ENCODE data around the gene PIGS.

PIGS gene

GRCh38 chr17:28541439-28541838, 29.9 kb downstream of the PIGS start:
- DNase-seq (ENCODE audit: low read depth, low spot score) = no peak
- Histone ChIP-seq H3K4me1 (ENCODE audit: control insufficient read depth, insufficient read depth, low read length) (peaks cover 2% of the 10 kb centered on the region; the same call in 1 of the 2 replicates), H3K36me3 (ENCODE audit: control insufficient read depth, insufficient read depth, low read length) (no peaks in the 10 kb centered on the region), H3K9me3 (ENCODE audit: control insufficient read depth, insufficient read depth, low read length) (no peaks in the 10 kb centered on the region), H3K4me3 (ENCODE audit: low read length) (no peak overlapping the region), H3K27ac (ENCODE audit: low read length) (no peak overlapping the region), H3K27me3 (ENCODE audit: control insufficient read depth, insufficient read depth, low read length) (no peaks in the 10 kb centered on the region)
- no CpG with 5 or more reads among the region's 4 CpGs for WGBS (ENCODE audit: insufficient coverage, insufficient read length)

GRCh38 chr17:28540231-28540630, 31.1 kb downstream of the PIGS start:
- WGBS (ENCODE audit: insufficient coverage, insufficient read length) = no CpG with 5 or more reads among the region's 4 CpGs

DNA sequence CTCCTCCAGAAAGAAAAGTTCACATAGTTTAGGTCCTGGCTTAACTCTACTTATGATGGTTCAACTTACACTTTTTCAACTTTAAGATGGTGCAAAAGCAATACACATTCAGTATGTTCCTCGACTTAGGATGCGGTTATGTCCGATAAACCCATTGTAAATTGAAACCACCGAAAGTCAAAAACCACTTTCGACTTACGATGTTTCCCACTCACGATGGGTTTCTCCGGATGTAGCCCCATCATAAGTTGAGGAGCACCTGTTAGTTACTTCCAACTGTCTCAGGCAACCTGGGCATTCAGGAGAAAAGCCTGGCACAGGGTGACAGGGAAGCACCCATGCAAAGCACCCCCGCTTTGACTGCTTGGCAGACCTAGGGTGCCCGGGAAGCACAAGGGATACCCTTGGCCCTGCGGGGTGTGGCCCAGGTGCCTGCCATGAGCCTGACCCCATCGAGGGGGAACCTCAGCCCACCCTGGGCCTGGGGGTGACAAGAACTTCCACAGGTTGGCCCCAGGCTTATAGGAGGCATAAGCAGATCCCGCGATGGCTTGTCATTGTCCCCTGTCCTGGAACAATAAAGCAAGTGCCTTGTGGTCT, 32.9 kb downstream of the PIGS start:
- WGBS (ENCODE audit: insufficient coverage, insufficient read length) = no CpG with 5 or more reads among the region's 14 CpGs
- DNase-seq (ENCODE audit: low read depth, low spot score) = no peak
- no peak overlapping the region for H3K27ac ChIP-seq (ENCODE audit: low read length)
- H3K9me3 ChIP-seq (ENCODE audit: control insufficient read depth, insufficient read depth, low read length) = no peaks in the 10 kb centered on the region
- no peak overlapping the region for H3K4me3 ChIP-seq (ENCODE audit: low read length)
- no peaks in the 10 kb centered on the region for H3K27me3 ChIP-seq (ENCODE audit: control insufficient read depth, insufficient read depth, low read length)
- no peaks in the 10 kb centered on the region for H3K36me3 ChIP-seq (ENCODE audit: control insufficient read depth, insufficient read depth, low read length)
- no peaks in the 10 kb centered on the region for H3K4me1 ChIP-seq (ENCODE audit: control insufficient read depth, insufficient read depth, low read length)

More at GRCh38 chr17:28540231-28540630, 31.1 kb downstream of the PIGS start:
- Histone ChIP-seq H3K27me3 (ENCODE audit: control insufficient read depth, insufficient read depth, low read length) (no peaks in the 10 kb centered on the region), H3K4me1 (ENCODE audit: control insufficient read depth, insufficient read depth, low read length) (peaks cover 2% of the 10 kb centered on the region; the same call in 1 of the 2 replicates), H3K36me3 (ENCODE audit: control insufficient read depth, insufficient read depth, low read length) (no peaks in the 10 kb centered on the region), H3K27ac (ENCODE audit: low read length) (no peak overlapping the region), H3K4me3 (ENCODE audit: low read length) (no peak overlapping the region), H3K9me3 (ENCODE audit: control insufficient read depth, insufficient read depth, low read length) (no peaks in the 10 kb centered on the region)
- DNase-seq (ENCODE audit: low read depth, low spot score) = no peak

DNA sequence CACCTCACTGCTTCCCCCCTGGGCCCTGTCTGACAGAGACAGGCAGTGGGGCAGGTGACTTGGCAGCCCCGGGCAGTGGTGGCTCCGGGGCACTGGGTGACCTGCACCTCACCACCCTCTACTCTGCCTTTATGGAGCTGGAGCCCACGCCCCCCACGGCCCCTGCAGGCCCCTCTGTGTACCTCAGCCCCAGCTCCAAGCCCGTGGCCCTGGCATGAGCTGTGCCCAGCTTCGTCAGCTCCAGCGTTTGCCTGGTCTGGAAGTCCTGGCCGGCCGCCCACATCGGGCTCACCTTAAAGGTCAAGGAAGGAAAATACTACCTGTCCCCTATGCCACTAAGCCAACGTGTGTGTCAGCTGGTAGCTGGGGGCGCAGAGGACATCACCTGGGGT, 34.1 kb downstream of the PIGS start:
- Histone ChIP-seq H3K27ac (ENCODE audit: low read length) (no peak overlapping the region), H3K27me3 (ENCODE audit: control insufficient read depth, insufficient read depth, low read length) (no peaks in the 10 kb centered on the region), H3K36me3 (ENCODE audit: control insufficient read depth, insufficient read depth, low read length) (no peaks in the 10 kb centered on the region), H3K4me3 (ENCODE audit: low read length) (no peak overlapping the region), H3K9me3 (ENCODE audit: control insufficient read depth, insufficient read depth, low read length) (no peaks in the 10 kb centered on the region), H3K4me1 (ENCODE audit: control insufficient read depth, insufficient read depth, low read length) (no peaks in the 10 kb centered on the region)
- WGBS (ENCODE audit: insufficient coverage, insufficient read length) = no CpG with 5 or more reads among the region's 12 CpGs
- DNase-seq (ENCODE audit: low read depth, low spot score) = no peak

DNA sequence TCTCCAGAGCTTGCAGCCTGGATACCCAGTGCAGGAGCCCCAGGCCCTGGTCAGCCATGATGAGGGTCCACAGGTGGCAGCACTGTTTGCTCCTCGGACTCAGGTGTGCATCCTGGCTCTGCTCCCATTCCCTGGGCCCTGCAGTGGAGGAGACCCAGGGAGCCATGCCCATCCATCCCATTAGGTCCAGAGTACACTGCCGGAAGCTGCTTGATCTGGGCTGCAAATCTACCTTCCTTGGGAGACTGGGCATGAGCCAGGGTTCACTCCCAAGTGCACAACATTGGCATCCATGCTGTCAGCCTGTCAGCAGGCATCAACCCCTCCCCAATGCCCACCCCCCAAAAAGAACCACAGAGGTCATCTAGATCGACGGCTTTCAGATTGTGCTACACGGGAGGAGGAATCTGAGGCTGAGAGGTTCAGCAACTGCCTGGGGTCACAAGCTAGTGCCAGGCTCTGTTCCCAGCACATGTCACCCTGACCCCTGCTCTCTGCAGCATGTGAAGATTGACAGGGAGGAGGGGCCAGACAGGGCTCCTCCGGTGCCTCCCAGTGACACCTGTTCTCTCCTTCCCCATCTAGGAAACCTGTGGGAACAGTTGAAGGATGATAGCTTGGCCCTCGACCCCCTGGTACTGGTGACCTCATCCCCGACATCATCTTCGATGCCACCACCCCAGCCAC, 34.6 kb downstream of the PIGS start:
- no peaks in the 10 kb centered on the region for H3K4me1 ChIP-seq (ENCODE audit: control insufficient read depth, insufficient read depth, low read length)
- no peaks in the 10 kb centered on the region for H3K27me3 ChIP-seq (ENCODE audit: control insufficient read depth, insufficient read depth, low read length)

DNA sequence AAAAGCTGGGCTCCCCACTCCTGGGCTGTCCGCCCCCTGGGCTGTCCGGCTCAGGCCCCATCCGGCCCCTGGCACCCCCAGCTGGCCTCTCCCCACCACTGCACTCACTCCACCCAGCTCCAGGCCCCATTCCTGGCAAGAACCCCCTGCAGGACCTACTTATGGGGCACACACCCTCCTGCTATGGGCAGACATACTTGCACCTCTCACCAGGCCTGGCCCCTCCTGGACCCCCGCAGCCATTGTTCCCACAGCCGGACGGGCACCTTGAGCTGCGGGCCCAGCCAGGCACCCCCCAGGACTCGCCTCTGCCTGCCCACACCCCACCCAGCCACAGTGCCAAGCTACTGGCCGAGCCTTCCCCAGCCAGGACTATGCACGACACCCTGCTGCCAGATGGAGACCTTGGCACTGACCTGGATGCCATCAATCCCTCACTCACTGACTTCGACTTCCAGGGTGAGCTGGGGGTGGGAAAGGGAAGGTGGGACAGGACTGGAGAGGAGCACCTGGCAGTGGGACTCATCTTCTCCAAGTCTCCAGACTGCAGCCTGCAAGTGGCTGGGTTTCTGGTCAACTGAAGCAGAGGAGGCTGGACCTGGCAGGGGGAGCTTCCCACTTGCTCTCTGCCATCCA, 36.5 kb downstream of the PIGS start:
- Histone ChIP-seq H3K36me3 (ENCODE audit: control insufficient read depth, insufficient read depth, low read length) (no peaks in the 10 kb centered on the region), H3K4me3 (ENCODE audit: low read length) (no peak overlapping the region), H3K27ac (ENCODE audit: low read length) (no peak overlapping the region), H3K4me1 (ENCODE audit: control insufficient read depth, insufficient read depth, low read length) (no peaks in the 10 kb centered on the region), H3K9me3 (ENCODE audit: control insufficient read depth, insufficient read depth, low read length) (no peaks in the 10 kb centered on the region), H3K27me3 (ENCODE audit: control insufficient read depth, insufficient read depth, low read length) (no peaks in the 10 kb centered on the region)
- no peak for DNase-seq (ENCODE audit: low read depth, low spot score)
- no CpG with 5 or more reads among the region's 11 CpGs for WGBS (ENCODE audit: insufficient coverage, insufficient read length)

More for the DNA sequence above, 34.6 kb downstream of the PIGS start:
- no CpG with 5 or more reads among the region's 9 CpGs for WGBS (ENCODE audit: insufficient coverage, insufficient read length)
- Histone ChIP-seq H3K27ac (ENCODE audit: low read length) (no peak overlapping the region), H3K4me3 (ENCODE audit: low read length) (no peak overlapping the region), H3K36me3 (ENCODE audit: control insufficient read depth, insufficient read depth, low read length) (no peaks in the 10 kb centered on the region), H3K9me3 (ENCODE audit: control insufficient read depth, insufficient read depth, low read length) (no peaks in the 10 kb centered on the region)
- no peak for DNase-seq (ENCODE audit: low read depth, low spot score)

DNA sequence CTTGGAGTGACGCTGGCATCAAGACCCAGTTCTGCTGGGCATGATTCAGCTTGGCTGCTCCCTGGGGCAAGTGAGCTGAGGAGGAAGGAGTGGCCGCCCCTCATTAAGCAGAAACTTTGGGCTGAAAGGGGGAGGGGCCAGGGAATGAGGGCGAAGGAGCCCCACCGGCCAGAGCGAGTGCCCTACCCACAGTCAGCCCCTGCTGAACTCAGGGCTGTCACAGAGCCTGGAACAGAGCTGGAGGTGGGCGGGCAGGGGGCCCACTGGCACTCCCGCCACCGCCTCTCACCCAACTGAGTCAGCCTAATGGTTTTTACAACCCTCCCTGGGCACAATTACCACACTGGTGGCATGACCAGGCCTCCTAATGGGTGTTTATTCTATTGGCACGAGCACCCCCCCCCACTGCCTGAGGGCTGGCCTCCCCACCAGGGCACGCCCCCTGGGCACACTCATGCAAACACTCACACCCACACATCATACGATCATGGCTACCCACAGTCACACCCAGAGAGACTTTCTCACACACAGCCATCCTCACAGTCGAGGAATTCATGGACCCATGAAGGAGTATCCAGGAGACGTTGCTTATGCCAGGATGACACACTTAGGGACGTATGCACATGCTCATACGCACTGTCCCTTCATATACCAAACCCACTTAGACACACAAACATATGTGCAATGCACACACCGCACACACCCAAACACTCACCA, 38.1 kb downstream of the PIGS start:
- Histone ChIP-seq H3K27ac (ENCODE audit: low read length) (no peak overlapping the region), H3K36me3 (ENCODE audit: control insufficient read depth, insufficient read depth, low read length) (no peaks in the 10 kb centered on the region), H3K4me1 (ENCODE audit: control insufficient read depth, insufficient read depth, low read length) (no peaks in the 10 kb centered on the region), H3K27me3 (ENCODE audit: control insufficient read depth, insufficient read depth, low read length) (no peaks in the 10 kb centered on the region), H3K4me3 (ENCODE audit: low read length) (no peak overlapping the region), H3K9me3 (ENCODE audit: control insufficient read depth, insufficient read depth, low read length) (no peaks in the 10 kb centered on the region)
- no peak for DNase-seq (ENCODE audit: low read depth, low spot score)
- 100% methylated on average over 1 of the region's 16 CpGs for WGBS (ENCODE audit: insufficient coverage, insufficient read length)

- H3K27ac ChIP-seq (ENCODE audit: low read length) = no peak overlapping the region
- no peaks in the 10 kb centered on the region for H3K9me3 ChIP-seq (ENCODE audit: control insufficient read depth, insufficient read depth, low read length)
- no CpG with 5 or more reads among the region's 7 CpGs for WGBS (ENCODE audit: insufficient coverage, insufficient read length)
- no peak overlapping the region for H3K4me3 ChIP-seq (ENCODE audit: low read length)
- no peaks in the 10 kb centered on the region for H3K4me1 ChIP-seq (ENCODE audit: control insufficient read depth, insufficient read depth, low read length)
- no peak for DNase-seq (ENCODE audit: low read depth, low spot score)
- no peaks in the 10 kb centered on the region for H3K36me3 ChIP-seq (ENCODE audit: control insufficient read depth, insufficient read depth, low read length)
- no peaks in the 10 kb centered on the region for H3K27me3 ChIP-seq (ENCODE audit: control insufficient read depth, insufficient read depth, low read length)
Observed at GRCh38 chr17:28532050-28532960, 39.0 kb downstream of the PIGS start.

DNA sequence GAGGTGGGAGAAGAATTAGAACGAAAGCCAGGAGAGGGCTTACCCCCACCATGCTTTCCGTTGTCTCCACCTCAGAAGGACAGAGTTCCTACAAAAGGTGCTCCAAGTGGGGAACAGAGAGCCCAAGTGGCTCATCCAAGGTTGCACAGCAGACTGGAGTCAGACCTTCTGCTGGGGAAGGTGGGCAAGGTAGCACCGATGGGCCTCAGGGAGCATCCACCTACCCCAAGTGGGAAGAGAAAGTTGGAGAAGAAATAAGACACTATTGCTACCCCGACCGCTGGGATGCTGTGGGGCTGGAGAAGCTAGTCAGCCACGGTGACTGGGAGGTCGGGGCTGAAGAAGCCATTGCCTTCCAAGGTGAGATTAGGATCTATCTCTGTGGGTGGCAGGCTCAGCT, 40.4 kb downstream of the PIGS start:
- no peak for DNase-seq (ENCODE audit: low read depth, low spot score)
- Histone ChIP-seq H3K27me3 (ENCODE audit: control insufficient read depth, insufficient read depth, low read length) (no peaks in the 10 kb centered on the region), H3K4me1 (ENCODE audit: control insufficient read depth, insufficient read depth, low read length) (no peaks in the 10 kb centered on the region), H3K9me3 (ENCODE audit: control insufficient read depth, insufficient read depth, low read length) (no peaks in the 10 kb centered on the region), H3K36me3 (ENCODE audit: control insufficient read depth, insufficient read depth, low read length) (no peaks in the 10 kb centered on the region), H3K4me3 (ENCODE audit: low read length) (no peak overlapping the region), H3K27ac (ENCODE audit: low read length) (no peak overlapping the region)
- WGBS (ENCODE audit: insufficient coverage, insufficient read length) = no CpG with 5 or more reads among the region's 7 CpGs

GRCh38 chr17:28530250-28530649, 41.1 kb downstream of the PIGS start:
- H3K27ac ChIP-seq (ENCODE audit: low read length) = no peak overlapping the region
- no peak for DNase-seq (ENCODE audit: low read depth, low spot score)
- H3K4me3 ChIP-seq (ENCODE audit: low read length) = no peak overlapping the region
- no peaks in the 10 kb centered on the region for H3K36me3 ChIP-seq (ENCODE audit: control insufficient read depth, insufficient read depth, low read length)
- no CpG with 5 or more reads among the region's 4 CpGs for whole genome bisulfite sequencing (ENCODE audit: insufficient coverage, insufficient read length)
- no peaks in the 10 kb centered on the region for H3K27me3 ChIP-seq (ENCODE audit: control insufficient read depth, insufficient read depth, low read length)
- no peaks in the 10 kb centered on the region for H3K9me3 ChIP-seq (ENCODE audit: control insufficient read depth, insufficient read depth, low read length)
- no peaks in the 10 kb centered on the region for H3K4me1 ChIP-seq (ENCODE audit: control insufficient read depth, insufficient read depth, low read length)

Data from iPS DF 6.9 (cell line).